ENCODE results near the gene WDR76.
A peak's percentile ranks its signal among the peaks of the same experiment; 100 is the strongest.

Gene WDR76

DNA sequence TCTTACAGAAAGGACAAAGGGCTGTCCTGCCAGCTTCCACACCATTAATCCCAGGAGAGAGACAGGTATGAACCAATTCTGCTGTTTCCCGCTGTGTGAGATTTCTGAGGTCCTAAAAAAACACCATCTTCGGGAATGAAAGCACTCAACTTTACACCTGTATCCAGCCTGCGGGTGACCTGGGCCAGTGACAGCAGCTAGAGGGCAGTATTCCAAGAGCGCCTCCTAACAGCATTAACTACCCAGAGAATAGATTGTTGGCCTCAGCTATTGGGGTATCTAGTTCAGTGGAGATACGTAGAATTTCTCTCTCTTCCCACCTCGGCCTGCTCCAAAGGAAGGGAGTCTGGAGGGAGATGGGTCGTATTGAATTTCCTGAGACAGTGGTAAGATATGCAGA, 55.1 kb downstream of the WDR76 start:
- TF ChIP-seq, protein P1, sequence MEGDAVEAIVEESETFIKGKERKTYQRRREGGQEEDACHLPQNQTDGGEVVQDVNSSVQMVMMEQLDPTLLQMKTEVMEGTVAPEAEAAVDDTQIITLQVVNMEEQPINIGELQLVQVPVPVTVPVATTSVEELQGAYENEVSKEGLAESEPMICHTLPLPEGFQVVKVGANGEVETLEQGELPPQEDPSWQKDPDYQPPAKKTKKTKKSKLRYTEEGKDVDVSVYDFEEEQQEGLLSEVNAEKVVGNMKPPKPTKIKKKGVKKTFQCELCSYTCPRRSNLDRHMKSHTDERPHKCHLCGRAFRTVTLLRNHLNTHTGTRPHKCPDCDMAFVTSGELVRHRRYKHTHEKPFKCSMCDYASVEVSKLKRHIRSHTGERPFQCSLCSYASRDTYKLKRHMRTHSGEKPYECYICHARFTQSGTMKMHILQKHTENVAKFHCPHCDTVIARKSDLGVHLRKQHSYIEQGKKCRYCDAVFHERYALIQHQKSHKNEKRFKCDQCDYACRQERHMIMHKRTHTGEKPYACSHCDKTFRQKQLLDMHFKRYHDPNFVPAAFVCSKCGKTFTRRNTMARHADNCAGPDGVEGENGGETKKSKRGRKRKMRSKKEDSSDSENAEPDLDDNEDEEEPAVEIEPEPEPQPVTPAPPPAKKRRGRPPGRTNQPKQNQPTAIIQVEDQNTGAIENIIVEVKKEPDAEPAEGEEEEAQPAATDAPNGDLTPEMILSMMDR (IDR thresholded peaks at IDR 0.05): peak; percentile 65

DNA sequence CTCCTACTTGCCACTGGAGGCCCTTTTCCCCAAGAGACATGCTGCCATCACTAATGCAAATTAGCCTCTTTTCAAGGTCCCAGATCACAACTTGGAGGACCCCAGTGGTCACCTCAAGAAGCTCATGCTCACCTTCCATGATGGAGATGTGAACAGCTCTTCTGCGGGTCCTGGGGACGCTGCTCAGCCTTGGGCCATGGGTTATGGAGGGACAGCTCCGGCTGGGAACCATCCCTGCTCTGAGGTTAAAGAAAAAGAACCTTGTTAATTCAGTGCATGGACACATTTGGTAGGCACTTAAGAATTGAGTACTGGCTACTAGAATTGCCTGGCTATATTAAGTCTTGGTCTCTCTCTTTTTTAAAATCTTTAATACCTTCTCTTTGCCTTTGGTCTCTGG, 56.8 kb downstream of the WDR76 start:
- TF ChIP-seq, protein P1 (IDR thresholded peaks at IDR 0.05): no peak

DNA sequence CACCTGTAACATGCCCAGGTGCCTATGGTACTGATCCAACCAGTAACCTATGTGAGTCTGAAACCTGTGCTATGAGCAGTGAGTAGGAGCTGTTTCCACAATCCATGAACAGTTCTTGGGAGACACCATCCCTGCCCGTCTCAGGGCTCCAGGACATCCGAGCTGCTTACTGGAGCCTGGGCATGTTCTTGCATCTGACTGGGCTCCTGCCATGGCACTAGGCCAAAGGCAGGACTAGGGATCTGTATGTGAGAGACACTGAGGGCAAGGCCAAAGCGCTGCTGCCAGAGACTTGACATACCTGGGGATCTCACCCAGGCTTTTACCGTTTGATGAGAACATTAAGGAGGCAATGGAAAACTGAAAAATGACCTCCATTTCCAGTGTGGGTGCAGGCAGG, 59.8 kb downstream of the WDR76 start:
- TF ChIP-seq, protein P1 (IDR thresholded peaks at IDR 0.05): no peak

DNA sequence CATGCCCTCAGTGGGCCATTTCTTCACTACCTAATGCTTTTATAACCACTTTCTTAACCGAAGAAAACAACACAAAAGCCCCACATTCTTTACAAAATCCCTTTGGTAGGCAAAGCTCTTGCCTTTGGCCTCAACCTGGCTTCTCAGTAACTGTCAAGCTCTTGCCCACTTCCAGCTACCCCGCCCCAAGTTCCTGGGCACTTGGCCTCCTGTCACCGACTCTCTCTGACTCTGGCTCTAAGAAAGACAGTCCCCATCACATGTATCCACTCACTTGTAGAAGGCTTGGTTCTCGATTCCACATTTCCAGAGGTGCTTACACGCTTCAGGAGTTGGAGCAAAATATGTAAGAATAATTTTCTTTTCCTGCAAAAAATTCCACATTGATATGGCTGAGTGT, 61.1 kb downstream of the WDR76 start:
- TF ChIP-seq, protein P1 (IDR thresholded peaks at IDR 0.05): no peak

DNA sequence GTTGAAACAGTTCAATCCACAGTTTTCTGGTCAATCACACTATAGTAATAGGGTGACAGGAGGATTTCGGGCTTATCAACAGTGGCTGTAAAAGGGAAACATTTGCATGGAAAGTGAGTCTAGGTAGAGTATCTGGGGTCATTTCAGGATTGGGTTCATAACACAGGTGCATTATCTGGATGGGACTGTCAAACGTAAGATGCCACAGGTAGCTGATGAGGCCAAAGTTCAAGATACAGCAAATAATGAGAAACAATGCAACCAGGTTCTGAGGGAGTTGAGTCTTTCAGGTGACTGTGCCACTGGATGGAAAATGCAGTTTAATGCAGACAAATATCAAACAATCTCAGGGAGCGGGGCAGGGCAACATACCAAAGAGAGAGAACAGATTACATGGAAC, 62.2 kb downstream of the WDR76 start:
- TF ChIP-seq, protein P1 (IDR thresholded peaks at IDR 0.05): no peak

DNA sequence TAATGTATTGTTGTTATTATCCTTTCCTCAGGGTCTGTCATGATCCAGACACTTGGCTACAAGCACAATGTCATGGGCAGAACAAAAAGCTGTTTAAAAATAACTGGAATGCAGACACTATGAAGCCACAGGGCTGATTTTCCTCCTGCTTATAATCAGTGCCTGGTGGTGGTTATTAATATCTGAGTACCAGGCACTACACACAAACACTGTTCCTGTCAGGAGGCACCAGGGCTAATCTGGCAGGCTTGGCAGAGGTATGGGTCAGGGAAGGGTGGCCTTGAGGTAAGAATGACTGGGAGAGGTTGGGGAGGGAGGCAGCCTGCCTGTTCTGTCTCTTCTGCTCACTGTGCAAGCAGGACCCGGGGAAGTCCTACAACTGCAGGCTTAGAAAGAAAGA, 67.2 kb downstream of the WDR76 start:
- TF ChIP-seq, protein P1 (IDR thresholded peaks at IDR 0.05): no peak

DNA sequence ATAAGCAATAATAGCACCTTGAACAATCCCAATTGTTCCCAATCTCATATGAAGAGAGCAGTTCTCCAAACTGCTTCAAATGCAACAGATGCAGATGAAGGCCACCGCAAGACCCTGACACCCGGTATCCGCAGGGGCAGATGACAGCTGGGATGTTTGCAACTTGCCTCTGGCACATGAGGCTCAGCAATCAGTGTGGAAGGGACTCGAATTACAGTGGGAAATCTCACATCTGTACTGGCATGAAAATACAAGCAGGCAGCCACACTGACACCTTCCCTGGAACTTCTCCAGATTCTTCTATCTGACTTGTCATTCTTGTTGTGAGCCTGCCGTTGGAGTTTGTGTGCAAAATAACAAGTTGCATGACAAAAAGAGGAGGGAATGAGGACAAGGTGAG, 68.8 kb downstream of the WDR76 start:
- TF ChIP-seq, protein P1 (IDR thresholded peaks at IDR 0.05): no peak

DNA sequence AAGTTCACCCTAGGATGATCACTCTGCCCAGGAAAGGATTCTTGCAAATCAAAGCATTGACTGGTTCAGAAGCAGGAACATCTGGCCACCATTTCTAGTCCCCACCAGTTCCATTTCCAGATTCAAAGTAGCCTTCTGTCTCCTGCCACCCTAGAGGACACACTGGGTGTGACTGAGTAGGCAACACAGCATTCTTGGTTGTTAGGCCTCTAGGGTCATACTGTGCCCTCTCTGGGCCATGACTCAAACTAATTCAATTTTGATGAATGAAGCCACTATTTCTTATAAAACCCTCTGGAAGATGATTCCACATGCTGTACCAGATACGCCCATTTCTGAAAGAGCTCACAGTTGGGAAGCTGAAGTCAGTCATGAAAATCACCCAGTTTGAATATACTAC, 69.7 kb downstream of the WDR76 start:
- TF ChIP-seq, protein P1 (IDR thresholded peaks at IDR 0.05): no peak
